Astrocyte (in vitro differentiated cells and primary cell): Measurements from ENCODE around the gene PPP1R13B. TPM values are rescaled to one million over a fixed set of nuclear protein-coding genes. Genes with fewer than 3 reads are reported as not detected.

ENCODE experiments used
- DNase-seq: peaks from one replicate; pipeline ENCODE4 v3.0.0-alpha.2; 2010; ENCODE audit warnings: low read depth
- FAIRE-seq: peaks from 2 replicates; lab custom pipeline; 2011; peaks lifted over from hg19 to GRCh38; lab: Jason Lieb, UNC
- H2AFZ ChIP-seq: 2 replicates; pipeline ENCODE4 v1.6.0; 2012; ENCODE audit warnings: low read depth, low read length, inconsistent platforms
- H3K27ac ChIP-seq: 2 replicates; pipeline ENCODE4 v1.5.1; 2011; ENCODE audit warnings: low read depth, low read length, inconsistent platforms
- H3K27me3 ChIP-seq: 2 replicates; pipeline ENCODE4 v1.6.0; 2011; ENCODE audit warnings: low read length, inconsistent platforms; ENCODE audit not compliant: insufficient read depth
- H3K36me3 ChIP-seq: 2 replicates; pipeline ENCODE4 v1.5.1; 2011; ENCODE audit warnings: low read length, inconsistent platforms; ENCODE audit not compliant: insufficient read depth
- H3K4me1 ChIP-seq: 2 replicates; pipeline ENCODE4 v1.5.1; 2011; ENCODE audit warnings: low read length, inconsistent platforms; ENCODE audit not compliant: insufficient read depth
- H3K4me2 ChIP-seq: 2 replicates; pipeline ENCODE4 v1.6.0; 2012; ENCODE audit warnings: low read length, inconsistent platforms
- H3K4me3 ChIP-seq: 2 replicates; pipeline ENCODE4 v1.5.1; 2011; ENCODE audit warnings: low read depth, mild to moderate bottlenecking, low read length, inconsistent platforms; ENCODE audit not compliant: insufficient read depth
- H3K79me2 ChIP-seq: 2 replicates; pipeline ENCODE4 v1.6.0; 2012; ENCODE audit warnings: mild to moderate bottlenecking, low read length, inconsistent platforms; ENCODE audit not compliant: insufficient read depth
- H3K9ac ChIP-seq: 2 replicates; pipeline ENCODE4 v1.6.0; 2012; ENCODE audit warnings: mild to moderate bottlenecking, low read length, inconsistent platforms
- H3K9me3 ChIP-seq: 2 replicates; pipeline ENCODE4 v1.5.1; 2012; ENCODE audit warnings: low read depth, mild to moderate bottlenecking, low read length, inconsistent platforms; ENCODE audit not compliant: insufficient read depth
- H4K20me1 ChIP-seq: 2 replicates; pipeline ENCODE4 v1.6.0; 2012; ENCODE audit warnings: low read length, inconsistent platforms; ENCODE audit not compliant: insufficient read depth
- H3K27ac Mint-ChIP-seq: one replicate; pipeline ENCODE4 v1.8.0; 2021; ENCODE audit warnings: mild to moderate bottlenecking, mixed read lengths; ENCODE audit not compliant: unreplicated experiment
- H3K27me3 Mint-ChIP-seq: one replicate; pipeline ENCODE4 v1.8.0; 2021; ENCODE audit warnings: low read depth, mixed read lengths; ENCODE audit not compliant: unreplicated experiment
- H3K36me3 Mint-ChIP-seq: one replicate; pipeline ENCODE4 v1.8.0; 2021; ENCODE audit warnings: low read depth, mixed read lengths; ENCODE audit not compliant: unreplicated experiment
- H3K4me1 Mint-ChIP-seq: one replicate; pipeline ENCODE4 v1.8.0; 2021; ENCODE audit warnings: low read depth, mixed read lengths; ENCODE audit not compliant: unreplicated experiment
- H3K4me3 Mint-ChIP-seq: one replicate; pipeline ENCODE4 v1.8.0; 2021; ENCODE audit warnings: mild to moderate bottlenecking, moderate library complexity, mixed read lengths; ENCODE audit not compliant: unreplicated experiment
- H3K9me3 Mint-ChIP-seq: one replicate; pipeline ENCODE4 v1.8.0; 2021; ENCODE audit warnings: mild to moderate bottlenecking, mixed read lengths; ENCODE audit not compliant: unreplicated experiment
- EZH2 ChIP-seq: IDR thresholded peaks from 2 replicates; pipeline ENCODE4 v1.6.1; 2012; ENCODE audit warnings: mild to moderate bottlenecking, low read length, inconsistent platforms; ENCODE audit not compliant: insufficient read depth
- total RNA-seq: library from RNA; stranded (reverse); gene quantifications from 2 replicates; pipeline ENCODE4 v1.2.1, GENCODE V29; 2021
- TF ChIP-seq, protein P1 (sequence below): IDR thresholded peaks from 2 replicates; pipeline ENCODE4 v1.5.1; 2011; ENCODE audit warnings: low read depth, mild to moderate bottlenecking, inconsistent platforms, low read length, moderate library complexity; ENCODE audit not compliant: insufficient read depth

PPP1R13B gene
- total RNA-seq, 1 donor from 2014 or later, result 7.0 TPM

DNA sequence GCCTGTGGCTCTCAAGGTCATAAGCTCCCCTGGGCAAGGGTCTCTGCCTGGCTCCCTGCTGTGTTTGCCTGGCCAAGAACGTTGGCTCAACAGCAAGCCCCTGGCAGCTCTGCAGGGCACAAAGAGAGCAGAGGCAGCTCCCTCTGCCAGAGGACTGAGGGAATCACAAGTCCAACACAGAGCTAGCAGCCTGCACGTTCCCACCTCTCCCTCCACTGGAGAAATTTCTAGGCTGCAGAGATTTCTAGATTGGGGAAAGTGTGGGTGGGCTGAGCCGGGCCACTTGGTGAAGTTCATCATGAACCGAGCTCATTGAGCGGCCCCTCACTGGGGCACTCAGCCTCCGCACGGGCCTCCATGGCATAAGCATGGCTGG lies 111.9 kb downstream of the PPP1R13B start:
- H3K4me1 ChIP-seq, result no peaks in the 10 kb centered on the region
- TF ChIP-seq, protein P1, sequence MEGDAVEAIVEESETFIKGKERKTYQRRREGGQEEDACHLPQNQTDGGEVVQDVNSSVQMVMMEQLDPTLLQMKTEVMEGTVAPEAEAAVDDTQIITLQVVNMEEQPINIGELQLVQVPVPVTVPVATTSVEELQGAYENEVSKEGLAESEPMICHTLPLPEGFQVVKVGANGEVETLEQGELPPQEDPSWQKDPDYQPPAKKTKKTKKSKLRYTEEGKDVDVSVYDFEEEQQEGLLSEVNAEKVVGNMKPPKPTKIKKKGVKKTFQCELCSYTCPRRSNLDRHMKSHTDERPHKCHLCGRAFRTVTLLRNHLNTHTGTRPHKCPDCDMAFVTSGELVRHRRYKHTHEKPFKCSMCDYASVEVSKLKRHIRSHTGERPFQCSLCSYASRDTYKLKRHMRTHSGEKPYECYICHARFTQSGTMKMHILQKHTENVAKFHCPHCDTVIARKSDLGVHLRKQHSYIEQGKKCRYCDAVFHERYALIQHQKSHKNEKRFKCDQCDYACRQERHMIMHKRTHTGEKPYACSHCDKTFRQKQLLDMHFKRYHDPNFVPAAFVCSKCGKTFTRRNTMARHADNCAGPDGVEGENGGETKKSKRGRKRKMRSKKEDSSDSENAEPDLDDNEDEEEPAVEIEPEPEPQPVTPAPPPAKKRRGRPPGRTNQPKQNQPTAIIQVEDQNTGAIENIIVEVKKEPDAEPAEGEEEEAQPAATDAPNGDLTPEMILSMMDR, result no peak
- TF ChIP-seq EZH2, result no peak
- peaks cover 29% of the 10 kb centered on the region for H4K20me1 ChIP-seq
- Mint-ChIP-seq H3K27me3 (no peaks in the 10 kb centered on the region), H3K36me3 (peaks cover 37% of the 10 kb centered on the region), H3K27ac (no peak overlapping the region), H3K4me3 (no peak overlapping the region), H3K4me1 (no peaks in the 10 kb centered on the region), H3K9me3 (no peaks in the 10 kb centered on the region)
- no peaks in the 10 kb centered on the region for H3K27me3 ChIP-seq
- H2AFZ ChIP-seq, result no peak overlapping the region
- no peaks in the 10 kb centered on the region for H3K9me3 ChIP-seq
- H3K79me2 ChIP-seq, result no peaks in the 10 kb centered on the region
- no peak overlapping the region for H3K27ac ChIP-seq
- DNase-seq (no peak), FAIRE-seq (no peak)
- H3K36me3 ChIP-seq, result peaks cover 12% of the 10 kb centered on the region
- no peak overlapping the region for H3K4me3 ChIP-seq
- H3K4me2 ChIP-seq, result no peak overlapping the region
- H3K9ac ChIP-seq, result no peak overlapping the region

DNA sequence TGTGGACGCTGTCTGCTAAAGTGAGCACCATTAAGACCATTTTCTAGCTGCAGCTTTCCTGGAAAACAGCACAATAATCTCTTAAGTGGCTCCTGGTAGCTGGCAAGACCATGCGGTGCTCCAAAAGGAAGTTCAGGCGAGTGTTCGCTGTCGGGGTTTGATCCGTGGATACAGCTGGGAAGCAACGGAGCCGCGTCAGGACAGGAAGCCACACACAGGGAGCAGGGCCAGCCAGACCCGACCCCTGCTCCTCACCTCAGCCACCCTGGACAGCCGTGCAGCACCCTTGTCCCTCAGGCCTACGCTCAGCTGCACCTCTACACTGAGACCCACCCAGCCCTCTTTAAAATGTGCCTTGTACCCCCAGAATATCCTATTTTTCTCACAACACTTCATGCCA lies 112.4 kb downstream of the PPP1R13B start:
- no peak overlapping the region for H2AFZ ChIP-seq
- H3K36me3 ChIP-seq, result peaks cover 12% of the 10 kb centered on the region
- no peaks in the 10 kb centered on the region for H3K4me1 ChIP-seq
- Mint-ChIP-seq H3K27me3 (no peaks in the 10 kb centered on the region), H3K27ac (no peak overlapping the region), H3K4me1 (no peaks in the 10 kb centered on the region), H3K36me3 (peaks cover 36% of the 10 kb centered on the region), H3K9me3 (no peaks in the 10 kb centered on the region), H3K4me3 (no peak overlapping the region)
- peaks cover 33% of the 10 kb centered on the region for H4K20me1 ChIP-seq
- no peaks in the 10 kb centered on the region for H3K9me3 ChIP-seq
- H3K27ac ChIP-seq, result no peak overlapping the region
- no peak overlapping the region for H3K9ac ChIP-seq
- DNase-seq (no peak), FAIRE-seq (no peak)
- no peak overlapping the region for H3K4me3 ChIP-seq
- TF ChIP-seq, protein P1, result no peak
- no peak for TF ChIP-seq EZH2
- no peak overlapping the region for H3K4me2 ChIP-seq
- no peaks in the 10 kb centered on the region for H3K27me3 ChIP-seq
- no peaks in the 10 kb centered on the region for H3K79me2 ChIP-seq

DNA sequence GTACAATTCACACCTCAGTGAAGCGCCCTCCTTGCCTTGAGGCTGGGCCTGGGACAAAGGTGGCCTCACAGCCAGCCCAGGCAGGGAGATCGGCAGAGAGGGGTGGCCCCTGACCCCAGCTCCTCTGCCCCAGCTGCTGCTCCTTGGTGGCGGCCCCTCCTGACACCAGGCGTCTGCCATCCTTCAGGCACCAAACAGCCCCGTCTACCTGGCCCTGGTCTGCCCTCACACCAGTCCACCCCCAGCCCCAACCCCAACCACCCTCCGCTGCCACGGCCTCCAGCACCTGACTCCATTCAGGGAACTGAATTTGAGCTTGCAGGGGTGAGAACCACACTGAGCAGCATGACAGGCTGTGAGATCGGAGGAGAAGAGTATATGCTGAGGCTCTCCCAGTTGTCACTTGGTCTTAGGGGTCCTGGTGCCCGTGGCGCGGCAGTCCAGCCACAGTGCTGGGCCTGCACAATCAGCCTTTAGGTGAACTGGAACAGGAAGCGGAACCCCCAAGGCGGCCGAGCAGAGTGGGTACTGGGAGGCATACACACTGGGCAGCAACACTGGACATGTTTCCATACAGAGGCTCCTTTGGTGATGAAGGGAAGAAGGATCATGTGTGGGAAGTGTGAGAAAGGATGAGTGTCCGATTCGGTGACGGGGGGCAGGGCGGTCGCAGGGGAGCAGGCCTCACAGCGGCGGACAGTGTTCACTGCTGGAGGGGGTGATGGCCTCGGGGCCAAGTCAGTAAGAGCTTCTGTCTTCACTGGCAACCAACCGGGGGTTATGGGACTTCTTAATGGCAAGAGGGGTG lies 113.1 kb downstream of the PPP1R13B start:
- Histone ChIP-seq H3K4me3 (no peak overlapping the region), H2AFZ (no peak overlapping the region), H3K79me2 (no peaks in the 10 kb centered on the region), H3K36me3 (peaks cover 12% of the 10 kb centered on the region), H3K9ac (no peak overlapping the region), H3K4me1 (no peaks in the 10 kb centered on the region), H3K27ac (no peak overlapping the region), H3K9me3 (no peaks in the 10 kb centered on the region), H3K4me2 (no peak overlapping the region), H4K20me1 (peaks cover 40% of the 10 kb centered on the region), H3K27me3 (no peaks in the 10 kb centered on the region)
- no peak for FAIRE-seq
- Mint-ChIP-seq H3K4me1 (no peaks in the 10 kb centered on the region), H3K27ac (no peak overlapping the region), H3K9me3 (no peaks in the 10 kb centered on the region), H3K27me3 (no peaks in the 10 kb centered on the region), H3K36me3 (peaks cover 32% of the 10 kb centered on the region), H3K4me3 (no peak overlapping the region)
- no peak for DNase-seq
- TF ChIP-seq, protein P1, result no peak
- TF ChIP-seq EZH2, result no peak
